Measurements from ENCODE around the gene SNIP1. TPM values are rescaled to one million over a fixed set of nuclear protein-coding genes. Genes with fewer than 3 reads are reported as not detected.
"Not testable (repeated sequence)": the region's sequence is repeated elsewhere in the genome, so short reads cannot be mapped to it uniquely, and the experiment has no call there.

Gene SNIP1
- total and polyA plus RNA-seq, 7 experiments from 2014 or later, result 5.2 to 53.6 (median 33.8) TPM

DNA sequence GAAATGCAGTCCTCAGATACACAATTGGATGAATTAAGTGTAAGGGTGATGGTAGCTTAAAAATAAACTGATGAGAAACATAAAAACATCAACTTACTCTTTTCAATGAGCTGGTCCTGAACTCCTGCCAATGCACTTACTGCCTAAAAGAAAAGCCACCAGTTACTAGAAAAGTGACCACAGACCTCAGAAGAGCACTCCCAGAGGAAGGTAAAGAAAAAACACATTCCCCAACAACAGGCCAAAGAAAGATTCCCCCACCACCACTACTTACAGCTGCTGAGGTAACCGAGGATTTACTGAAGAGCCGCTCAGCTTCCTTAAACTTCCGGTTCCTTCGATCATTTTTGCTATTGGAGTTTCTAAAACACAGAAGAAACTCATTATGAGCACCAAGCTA lies 44.9 kb downstream of the SNIP1 start:
- H3K27ac ChIP-seq (ENCODE audit: low read depth, low read length), result no peak overlapping the region
- intact Hi-C loops (cut with micrococcal nuclease), result no loop called here
- H3K4me1 Mint-ChIP-seq, result peaks cover 10 to 49% (median 35%) of the 10 kb centered on the region in 7 donors
- peaks cover 0 to 3% (median 0%) of the 10 kb centered on the region in 11 donors for H3K9me3 Mint-ChIP-seq
- no peaks in the 10 kb centered on the region for H3K27me3 Mint-ChIP-seq
- H3K27ac Mint-ChIP-seq, result peak overlapping the region in 2 of 9 donors; percentile 9 to 52
- H3K4me3 ChIP-seq (ENCODE audit: low read length), result no peak overlapping the region
- no peak for DNase-seq
- ATAC-seq, result no peak
- H3K4me1 ChIP-seq (ENCODE audit: control insufficient read depth in 2 of 2, insufficient read depth in 2 of 2, low read length in 2 of 2), result peaks cover 9 to 18% of the 10 kb centered on the region in 2 donors
- peak overlapping the region in 1 of 10 donors; percentile 7 for H3K4me3 Mint-ChIP-seq
- CTCF ChIA-PET, result interaction anchor here (1.0 to 1.5 kb wide), 2 partner anchors 13 to 55 kb away, joined by 3 to 4 read pairs; no protein-coding TSS in a partner anchor
- H3K27me3 ChIP-seq (ENCODE audit: control insufficient read depth in 2 of 2, insufficient read depth in 2 of 2, low read length in 2 of 2), result no peaks in the 10 kb centered on the region
- POLR2A ChIA-PET, result interaction anchor here (0.6 to 1.0 kb wide), 2 partner anchors 10 to 45 kb away, joined by 4 to 5 read pairs; partner anchors contain the start of gene SNIP1
- H3K36me3 ChIP-seq (ENCODE audit: control insufficient read depth in 2 of 3, insufficient read depth in 3 of 3, low read length in 3 of 3), result peaks cover 0 to 45% (median 0%) of the 10 kb centered on the region in 3 experiments
- no peaks in the 10 kb centered on the region for H3K9me3 ChIP-seq (ENCODE audit: control insufficient read depth in 2 of 3, low read length in 3 of 3)
- H3K36me3 Mint-ChIP-seq, result peaks cover 0 to 32% (median 25%) of the 10 kb centered on the region in 5 donors

DNA sequence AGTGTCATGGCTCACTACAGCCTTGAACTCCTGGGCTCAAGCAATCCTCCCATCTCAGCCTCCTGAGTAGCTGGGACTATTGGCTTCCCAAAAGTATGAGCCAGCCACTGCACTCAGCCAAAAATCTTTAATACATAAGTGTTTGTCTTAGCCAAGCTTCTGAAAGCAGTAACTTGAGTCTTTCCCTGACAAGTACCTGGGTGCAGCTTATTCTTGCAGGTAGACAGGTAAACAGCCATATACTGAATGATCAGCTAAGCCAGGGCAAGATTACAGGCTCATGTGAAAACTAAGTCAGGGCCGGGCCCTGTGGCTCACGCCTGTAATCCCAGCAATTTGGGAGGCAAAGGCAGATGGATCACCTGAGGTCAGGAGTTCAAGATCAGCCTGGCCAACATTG lies 47.4 kb downstream of the SNIP1 start:
- no peaks in the 10 kb centered on the region for H3K9me3 Mint-ChIP-seq
- peaks cover 0 to 32% (median 23%) of the 10 kb centered on the region in 5 donors for H3K36me3 Mint-ChIP-seq
- no peak overlapping the region for H3K4me3 Mint-ChIP-seq
- ATAC-seq (no peak), DNase-seq (no peak)
- H3K27me3 ChIP-seq (ENCODE audit: control insufficient read depth in 2 of 2, insufficient read depth in 2 of 2, low read length in 2 of 2), result no peaks in the 10 kb centered on the region
- intact Hi-C loops (cut with micrococcal nuclease), result no loop called here
- H3K4me1 ChIP-seq (ENCODE audit: control insufficient read depth in 2 of 2, insufficient read depth in 2 of 2, low read length in 2 of 2), result peaks cover 3 to 7% of the 10 kb centered on the region in 2 donors
- H3K4me1 Mint-ChIP-seq, result peaks cover 2 to 39% (median 16%) of the 10 kb centered on the region in 7 donors
- CTCF ChIA-PET, result no interaction called here
- H3K27ac Mint-ChIP-seq, result peak overlapping the region in 1 of 9 donors; percentile 41
- no peaks in the 10 kb centered on the region for H3K9me3 ChIP-seq (ENCODE audit: control insufficient read depth in 2 of 3, low read length in 3 of 3)
- H3K36me3 ChIP-seq (ENCODE audit: control insufficient read depth in 2 of 3, insufficient read depth in 3 of 3, low read length in 3 of 3), result peaks cover 0 to 64% (median 4%) of the 10 kb centered on the region in 3 experiments
- POLR2A ChIA-PET, result no interaction called here
- no peak overlapping the region for H3K4me3 ChIP-seq (ENCODE audit: low read length)
- no peak overlapping the region for H3K27ac ChIP-seq (ENCODE audit: low read depth, low read length)
- no peaks in the 10 kb centered on the region for H3K27me3 Mint-ChIP-seq

DNA sequence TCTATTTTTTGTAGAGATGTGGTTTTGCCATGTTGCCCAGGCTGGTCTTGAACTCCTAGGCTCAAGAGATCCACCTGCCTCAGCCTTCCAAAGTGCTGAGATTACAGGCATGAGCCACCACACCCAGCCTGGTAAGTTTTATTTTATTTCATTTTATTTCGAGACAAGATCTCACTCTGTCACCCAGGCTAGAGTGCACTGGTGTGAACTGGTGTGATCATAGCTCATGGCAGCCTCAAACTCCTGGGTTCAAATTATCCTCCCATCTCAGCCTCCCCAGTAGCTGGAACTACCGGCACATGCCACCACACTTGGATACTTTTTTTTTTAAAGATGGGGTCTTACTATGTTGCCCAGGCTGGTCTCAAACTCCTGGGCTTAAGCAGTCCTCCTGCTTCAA lies 51.3 kb downstream of the SNIP1 start:
- H3K9me3 Mint-ChIP-seq; DNase-seq; H3K27me3 ChIP-seq (ENCODE audit: control insufficient read depth in 2 of 2, insufficient read depth in 2 of 2, low read length in 2 of 2); H3K27me3 Mint-ChIP-seq; H3K4me1 ChIP-seq (ENCODE audit: control insufficient read depth in 2 of 2, insufficient read depth in 2 of 2, low read length in 2 of 2); H3K4me3 Mint-ChIP-seq; H3K4me3 ChIP-seq (ENCODE audit: low read length); ATAC-seq; H3K27ac ChIP-seq (ENCODE audit: low read depth, low read length); H3K9me3 ChIP-seq (ENCODE audit: control insufficient read depth in 2 of 3, low read length in 3 of 3); intact Hi-C loops (cut with micrococcal nuclease): not testable (repeated sequence)
- H3K4me1 Mint-ChIP-seq, result peaks cover 0 to 36% (median 5%) of the 10 kb centered on the region in 7 donors
- peaks cover 0 to 46% (median 22%) of the 10 kb centered on the region in 5 donors for H3K36me3 Mint-ChIP-seq
- H3K27ac Mint-ChIP-seq, result peak overlapping the region in 2 of 9 donors; percentile 25 to 34
- H3K36me3 ChIP-seq (ENCODE audit: control insufficient read depth in 2 of 3, insufficient read depth in 3 of 3, low read length in 3 of 3), result peaks cover 12 to 74% (median 16%) of the 10 kb centered on the region in 3 experiments
- CTCF ChIA-PET, result interaction anchor here (1.1 to 1.4 kb wide), 2 partner anchors 12 to 15 kb away, joined by 3 to 6 read pairs; partner anchors contain the start of gene MEAF6
- POLR2A ChIA-PET, result interaction anchor here (0.6 to 1.8 kb wide), 3 partner anchors 10 to 29 kb away, joined by 4 to 6 read pairs (median 4); partner anchors contain the start of gene MEAF6

DNA sequence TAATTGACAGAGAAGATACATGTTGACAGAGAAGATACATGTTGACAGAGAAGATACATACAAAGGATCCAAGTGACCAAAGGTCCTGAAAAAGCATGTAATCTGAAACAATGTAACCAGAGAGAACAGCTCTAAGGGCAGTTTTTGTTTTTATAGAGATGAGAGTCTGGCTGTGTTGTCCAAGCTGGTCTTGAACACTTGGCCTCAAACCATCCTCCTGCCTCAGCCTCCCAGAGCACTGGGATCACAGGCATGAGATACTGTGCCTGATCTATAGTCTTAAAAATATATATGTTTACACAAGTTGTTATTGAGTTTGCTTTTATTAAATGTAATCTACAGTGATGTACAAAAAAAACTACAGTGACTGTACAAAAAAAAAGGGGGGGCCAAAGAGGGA lies 52.0 kb downstream of the SNIP1 start:
- H3K4me3 ChIP-seq (ENCODE audit: low read length), result no peak overlapping the region
- no peaks in the 10 kb centered on the region for H3K27me3 Mint-ChIP-seq
- intact Hi-C loops (cut with micrococcal nuclease), result no loop called here
- ChIA-PET CTCF (interaction anchor here (1.1 kb wide), 1 partner anchor 12 kb away, joined by 3 read pairs; the partner anchor contains the start of gene MEAF6), POLR2A (interaction anchor here (1.8 kb wide), 1 partner anchor 13 kb away, joined by 6 read pairs; the partner anchor contains the start of gene MEAF6)
- peaks cover 0 to 39% (median 18%) of the 10 kb centered on the region in 5 donors for H3K36me3 Mint-ChIP-seq
- H3K27ac Mint-ChIP-seq, result peak overlapping the region in 4 of 9 donors; percentile 3 to 30 (median 15)
- H3K36me3 ChIP-seq (ENCODE audit: control insufficient read depth in 2 of 3, insufficient read depth in 3 of 3, low read length in 3 of 3), result peaks cover 12 to 73% (median 16%) of the 10 kb centered on the region in 3 experiments
- no peak for ATAC-seq
- H3K4me1 ChIP-seq (ENCODE audit: control insufficient read depth in 2 of 2, insufficient read depth in 2 of 2, low read length in 2 of 2), result no peaks in the 10 kb centered on the region
- H3K27me3 ChIP-seq (ENCODE audit: control insufficient read depth in 2 of 2, insufficient read depth in 2 of 2, low read length in 2 of 2), result no peaks in the 10 kb centered on the region
- no peaks in the 10 kb centered on the region for H3K9me3 Mint-ChIP-seq
- H3K4me1 Mint-ChIP-seq, result peaks cover 0 to 32% (median 6%) of the 10 kb centered on the region in 7 donors
- DNase-seq, result no peak
- no peak overlapping the region for H3K27ac ChIP-seq (ENCODE audit: low read depth, low read length)
- no peaks in the 10 kb centered on the region for H3K9me3 ChIP-seq (ENCODE audit: control insufficient read depth in 2 of 3, low read length in 3 of 3)
- H3K4me3 Mint-ChIP-seq, result no peak overlapping the region

DNA sequence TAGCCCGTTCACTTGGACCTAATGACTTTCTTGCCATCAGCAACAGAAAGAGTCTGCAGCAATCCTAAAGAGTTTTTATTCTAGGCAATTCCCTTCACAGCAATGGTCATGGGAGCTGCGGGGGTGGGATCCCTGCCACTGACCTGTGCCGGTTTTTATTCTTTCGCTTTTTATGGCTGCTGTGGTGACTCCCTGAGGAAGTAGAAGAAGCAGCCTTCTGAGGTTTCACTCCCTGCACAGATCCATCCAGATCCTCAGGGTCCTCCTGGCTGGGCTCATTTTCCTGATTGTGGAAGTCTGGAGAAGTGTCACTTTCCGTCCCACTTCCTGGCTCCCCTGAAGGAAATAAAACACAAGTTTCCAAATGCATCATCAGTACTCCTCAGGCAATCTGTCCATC lies 52.4 kb downstream of the SNIP1 start:
- ChIA-PET CTCF (no interaction called here), POLR2A (no interaction called here)
- DNase-seq, result no peak
- no peak overlapping the region for H3K4me3 ChIP-seq (ENCODE audit: low read length)
- H3K4me1 ChIP-seq (ENCODE audit: control insufficient read depth in 2 of 2, insufficient read depth in 2 of 2, low read length in 2 of 2), result no peaks in the 10 kb centered on the region
- H3K27ac Mint-ChIP-seq, result peak overlapping the region in 5 of 9 donors; percentile 3 to 30 (median 13)
- no peak for ATAC-seq
- peaks cover 0 to 35% (median 6%) of the 10 kb centered on the region in 7 donors for H3K4me1 Mint-ChIP-seq
- peaks cover 12 to 70% (median 16%) of the 10 kb centered on the region in 3 experiments for H3K36me3 ChIP-seq (ENCODE audit: control insufficient read depth in 2 of 3, insufficient read depth in 3 of 3, low read length in 3 of 3)
- H3K36me3 Mint-ChIP-seq, result peaks cover 0 to 39% (median 18%) of the 10 kb centered on the region in 5 donors
- intact Hi-C loops (cut with micrococcal nuclease), result no loop called here
- H3K27me3 Mint-ChIP-seq, result no peaks in the 10 kb centered on the region
- no peaks in the 10 kb centered on the region for H3K27me3 ChIP-seq (ENCODE audit: control insufficient read depth in 2 of 2, insufficient read depth in 2 of 2, low read length in 2 of 2)
- no peaks in the 10 kb centered on the region for H3K9me3 Mint-ChIP-seq
- H3K27ac ChIP-seq (ENCODE audit: low read depth, low read length), result no peak overlapping the region
- no peaks in the 10 kb centered on the region for H3K9me3 ChIP-seq (ENCODE audit: control insufficient read depth in 2 of 3, low read length in 3 of 3)
- no peak overlapping the region for H3K4me3 Mint-ChIP-seq

DNA sequence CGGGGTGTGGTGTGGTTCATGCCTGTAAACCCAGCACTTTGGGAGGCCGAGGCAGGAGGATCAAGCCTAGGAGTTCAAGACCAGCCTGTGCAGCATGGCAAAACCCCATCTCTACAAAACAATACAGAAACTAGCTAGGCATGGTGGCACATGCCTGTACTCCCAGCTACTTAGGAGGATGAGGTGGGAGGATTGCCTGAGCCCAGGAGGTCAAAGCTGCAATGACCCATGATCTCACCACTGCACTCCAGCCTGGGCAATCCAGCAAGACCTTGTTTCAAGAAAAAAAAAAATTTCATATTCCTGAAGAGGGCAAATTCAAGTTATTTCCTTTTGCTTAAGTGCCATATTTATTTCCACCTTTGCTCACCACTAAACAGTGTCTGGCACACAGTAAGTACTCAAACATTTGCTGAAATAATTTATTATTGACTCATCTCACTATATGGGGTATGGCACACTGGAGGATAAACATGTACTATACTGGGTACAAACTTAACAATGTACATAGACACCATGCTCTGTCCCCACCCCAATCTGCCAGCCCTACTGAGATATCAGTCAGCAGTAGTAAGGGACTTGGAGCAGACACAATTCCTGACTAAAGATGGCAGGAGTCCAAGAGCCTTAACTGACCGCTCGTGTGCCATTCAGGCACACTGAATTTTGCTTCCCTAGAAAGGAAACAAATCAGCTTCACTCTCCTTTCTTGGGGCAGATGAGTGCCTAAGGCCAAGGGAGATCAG lies 55.0 kb downstream of the SNIP1 start:
- H3K27me3 ChIP-seq (ENCODE audit: control insufficient read depth in 2 of 2, insufficient read depth in 2 of 2, low read length in 2 of 2), result no peaks in the 10 kb centered on the region
- no peak overlapping the region for H3K4me3 ChIP-seq (ENCODE audit: low read length)
- H3K27me3 Mint-ChIP-seq, result no peaks in the 10 kb centered on the region
- H3K36me3 Mint-ChIP-seq, result peaks cover 0 to 30% (median 11%) of the 10 kb centered on the region in 5 donors
- H3K36me3 ChIP-seq (ENCODE audit: control insufficient read depth in 2 of 3, insufficient read depth in 3 of 3, low read length in 3 of 3), result peaks cover 15 to 68% (median 19%) of the 10 kb centered on the region in 3 experiments
- no peaks in the 10 kb centered on the region for H3K4me1 ChIP-seq (ENCODE audit: control insufficient read depth in 2 of 2, insufficient read depth in 2 of 2, low read length in 2 of 2)
- ChIA-PET CTCF (no interaction called here), POLR2A (interaction anchor here (1.0 to 1.5 kb wide), 3 partner anchors 11 to 14 kb away, joined by 3 to 5 read pairs (median 3); no protein-coding TSS in a partner anchor)
- H3K9me3 ChIP-seq (ENCODE audit: control insufficient read depth in 2 of 3, low read length in 3 of 3), result no peaks in the 10 kb centered on the region
- H3K27ac Mint-ChIP-seq, result peak overlapping the region in 4 of 9 donors; percentile 4 to 43 (median 34)
- no peaks in the 10 kb centered on the region for H3K9me3 Mint-ChIP-seq
- no peak for ATAC-seq
- peaks cover 0 to 33% (median 8%) of the 10 kb centered on the region in 7 donors for H3K4me1 Mint-ChIP-seq
- intact Hi-C loops (cut with micrococcal nuclease), result no loop called here
- no peak overlapping the region for H3K4me3 Mint-ChIP-seq
- H3K27ac ChIP-seq (ENCODE audit: low read depth, low read length), result no peak overlapping the region
- DNase-seq, result no peak

Data from naive thymus-derived CD4-positive, alpha-beta T cell (primary cell).